ENCODE results near the gene FGF1. TPM values are rescaled to one million over a fixed set of nuclear protein-coding genes. Genes with fewer than 3 reads are reported as not detected.
A peak's percentile ranks its signal among the peaks of the same experiment; 100 is the strongest.

Gene FGF1
- total RNA-seq, 1 donor from 2014 or later: 2.4 TPM

- DNase-seq: peak; percentile 72
Observed at GRCh38 chr5:142572006-142572405, 113.9 kb downstream of the FGF1 start.

GRCh38 chr5:142571371-142571770, 114.5 kb downstream of the FGF1 start:
- DNase-seq: no peak

GRCh38 chr5:142569905-142570304, 116.0 kb downstream of the FGF1 start:
- DNase-seq: peak; percentile 33

DNA sequence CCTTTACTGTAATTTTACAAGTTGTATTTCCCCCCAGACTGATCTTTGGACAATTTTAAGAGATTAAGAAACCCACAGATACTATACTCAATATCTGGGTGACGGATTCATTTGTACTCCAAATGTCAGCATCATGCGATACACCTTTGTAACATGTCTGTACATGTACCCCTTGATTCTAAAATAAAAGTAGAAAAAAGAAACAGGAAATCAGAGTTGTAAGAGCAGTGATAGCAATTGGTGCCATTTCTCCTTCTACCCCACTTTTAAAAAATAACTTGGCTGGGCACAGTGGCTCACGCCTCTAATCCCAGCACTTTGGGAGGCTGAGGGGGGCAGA, 116.9 kb downstream of the FGF1 start:
- no peak for DNase-seq

GRCh38 chr5:142568283-142568995, 117.5 kb downstream of the FGF1 start:
- DNase-seq: no peak

- DNase-seq: no peak
Observed at GRCh38 chr5:142561486-142562097, 124.3 kb downstream of the FGF1 start.

DNA sequence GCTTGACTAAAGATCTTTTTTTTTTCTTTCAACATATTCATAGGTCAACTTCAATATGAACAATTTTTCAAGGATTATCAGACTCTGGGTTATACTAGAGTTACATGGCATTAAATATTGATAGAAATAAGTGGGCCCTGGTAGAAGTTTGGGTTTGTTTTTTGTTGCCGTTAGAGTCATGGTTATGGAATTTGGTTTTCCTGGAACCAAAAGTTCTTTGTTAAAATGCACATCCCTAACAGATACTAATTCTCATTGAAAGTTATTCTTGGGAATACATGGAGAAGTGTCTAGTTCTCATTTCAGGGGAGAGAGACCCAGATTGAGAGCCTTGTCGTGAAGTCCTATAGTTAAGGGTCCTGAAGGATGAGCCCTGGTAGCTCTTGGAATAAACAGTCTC, 124.9 kb downstream of the FGF1 start:
- DNase-seq: no peak

DNA sequence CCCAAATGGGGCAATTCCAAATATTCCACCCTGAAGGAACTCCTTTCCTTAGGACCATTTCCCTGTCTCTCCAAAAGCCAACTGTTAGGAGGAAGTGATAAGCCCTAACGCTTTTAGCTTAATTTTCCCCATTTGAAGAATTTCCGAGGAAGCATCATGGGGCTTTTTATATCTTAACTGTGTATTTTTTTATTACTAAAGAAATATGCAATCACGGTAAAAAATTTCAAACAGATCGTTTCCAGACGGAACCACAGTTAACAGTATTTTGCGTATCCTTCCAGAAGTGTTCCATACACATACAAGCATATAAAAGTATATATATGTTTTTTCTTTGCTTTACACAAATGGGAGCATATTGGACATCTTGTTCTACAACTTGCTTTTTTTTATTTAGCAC, 133.8 kb downstream of the FGF1 start:
- DNase-seq: peak; percentile 45

- DNase-seq: peak; percentile 45
Observed at GRCh38 chr5:142551338-142552067, 134.4 kb downstream of the FGF1 start.

DNA sequence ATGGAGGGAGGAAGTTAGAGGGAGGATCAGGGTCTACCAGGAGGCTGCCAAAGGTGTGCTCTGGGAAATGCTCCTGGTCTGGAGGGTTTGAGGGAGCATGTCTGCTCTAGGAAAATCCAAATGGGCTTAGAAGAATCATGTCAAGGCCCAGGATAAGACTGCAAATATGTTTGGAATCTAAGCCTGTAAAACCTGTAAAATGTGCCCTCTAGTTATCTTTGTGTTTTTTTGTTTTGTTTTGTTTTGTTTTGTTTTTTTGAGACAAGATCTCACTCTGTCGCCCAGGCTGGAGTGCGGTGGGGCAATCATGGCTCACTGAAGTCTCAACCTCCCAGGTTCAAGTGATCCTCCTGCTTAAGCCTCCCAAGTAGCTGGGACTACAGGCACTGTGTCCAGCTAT, 135.4 kb downstream of the FGF1 start:
- no peak for DNase-seq

GRCh38 chr5:142549834-142550233, 136.1 kb downstream of the FGF1 start:
- DNase-seq: no peak

GRCh38 chr5:142548739-142549275, 137.1 kb downstream of the FGF1 start:
- DNase-seq: peak; percentile 80

GRCh38 chr5:142547445-142548380, 138.2 kb downstream of the FGF1 start:
- no peak for DNase-seq

DNA sequence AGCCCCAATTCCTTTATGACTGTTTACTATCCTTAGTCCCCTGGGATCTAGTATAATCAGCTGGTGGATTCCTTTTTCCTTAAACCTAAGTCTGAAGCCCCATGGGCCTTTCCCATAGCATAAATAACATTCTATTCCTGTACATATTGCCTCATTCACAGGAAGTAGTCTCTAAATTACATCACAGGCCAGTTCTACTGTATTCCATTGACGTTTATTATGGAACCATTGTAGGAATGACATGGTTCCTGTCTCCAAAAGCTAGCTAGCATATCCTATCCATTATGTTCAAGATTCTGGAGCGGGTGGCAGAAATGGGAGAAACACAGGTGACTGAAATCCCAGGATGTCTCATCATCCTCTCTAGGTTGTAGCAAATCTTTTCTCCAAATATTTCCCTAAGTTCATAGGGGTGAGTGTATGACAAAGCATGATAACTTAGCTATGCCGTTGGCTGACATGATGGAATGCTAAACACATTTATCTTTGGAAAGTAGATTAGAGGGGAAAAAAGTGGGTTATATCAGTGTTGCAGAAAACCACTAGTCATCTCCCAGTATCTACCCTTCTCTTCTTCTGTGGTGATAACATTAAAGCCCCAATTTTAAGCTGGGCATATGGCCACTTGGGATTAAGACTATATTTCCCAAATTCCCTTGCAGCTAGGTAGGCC, 140.1 kb downstream of the FGF1 start:
- DNase-seq: peak; percentile 33

DNA sequence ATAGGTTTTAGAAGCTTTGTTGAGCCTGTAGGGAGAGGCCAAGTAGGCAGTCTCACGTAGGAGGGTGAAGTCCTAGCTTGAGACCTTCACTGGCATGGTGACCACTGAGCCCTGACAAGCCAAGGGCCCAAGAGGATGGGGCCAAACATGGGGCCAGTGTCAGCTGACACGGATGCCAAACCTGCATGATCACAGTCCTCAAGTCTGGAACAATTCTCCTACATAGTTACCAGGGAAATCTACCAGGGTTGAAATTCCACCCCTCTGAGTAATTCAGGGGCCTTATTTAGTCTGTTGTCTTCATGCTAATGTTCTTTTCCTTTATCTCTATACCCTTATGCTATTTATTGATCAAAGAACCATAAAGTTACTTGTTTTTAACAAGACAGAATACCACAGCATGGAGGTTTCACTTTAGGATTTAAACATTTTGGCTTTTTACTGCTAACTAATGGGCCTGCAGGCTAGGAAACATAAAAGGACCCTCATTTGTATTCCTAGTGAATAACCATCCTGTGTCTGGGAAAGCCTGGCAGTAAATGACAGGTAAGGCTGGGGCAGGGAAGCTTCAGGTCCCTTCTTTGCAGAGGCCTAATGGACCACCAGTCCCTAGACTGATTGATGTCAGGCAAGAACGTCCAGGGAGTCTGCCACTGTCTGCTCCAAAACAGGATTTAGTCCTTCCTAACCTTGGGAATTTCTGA, 140.8 kb downstream of the FGF1 start:
- DNase-seq: no peak

DNA sequence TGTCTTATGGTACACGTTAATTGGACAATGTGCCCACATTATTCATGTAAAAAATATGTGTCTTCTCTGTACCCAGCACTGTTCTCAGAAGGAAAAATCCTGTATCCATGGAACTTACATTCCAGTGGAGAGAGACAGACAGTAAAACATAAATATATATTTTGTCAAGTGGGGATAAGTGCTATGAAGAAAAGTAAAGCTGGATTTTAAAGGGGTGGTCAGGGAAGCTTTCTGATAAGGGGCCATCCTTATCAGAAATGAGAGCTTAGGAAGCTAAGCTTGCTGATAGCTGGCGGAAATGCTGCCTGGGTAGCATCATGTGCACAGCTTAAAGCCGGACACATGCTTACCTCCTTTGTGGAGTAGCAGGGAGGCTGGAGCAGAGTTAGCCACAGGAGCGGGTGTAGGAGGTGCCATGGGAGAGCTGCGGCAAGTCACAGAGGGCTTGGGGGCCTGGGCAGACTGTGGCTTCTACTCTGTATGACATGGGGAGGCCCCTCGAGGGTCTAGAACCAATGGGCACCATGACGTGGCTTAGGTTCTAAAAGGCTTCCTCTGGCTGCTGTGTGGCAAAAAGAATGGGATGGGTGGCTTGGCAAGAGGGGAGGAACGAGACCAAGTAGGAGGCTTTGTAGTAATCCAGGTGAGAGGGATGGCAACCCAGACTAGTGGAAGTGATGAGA, 141.7 kb downstream of the FGF1 start:
- DNase-seq: no peak

GRCh38 chr5:142542906-142543305, 143.0 kb downstream of the FGF1 start:
- peak; percentile 74 for DNase-seq
